GM23338 (cell line): ENCODE results near the gene PNRC2. TPM values are rescaled to one million over a fixed set of nuclear protein-coding genes. Genes with fewer than 3 reads are reported as not detected.

Source experiments
- ATAC-seq: fragments of 200-7000 bp; cut with Tn5 transposase; 3 replicates; pipeline ENCODE4 v1.9.1; 2020
- DNase-seq: peaks from one replicate; pipeline ENCODE4 v3.0.0-alpha.2; 2015; ENCODE audit warnings: low spot score
- H2AFZ ChIP-seq: fragments of 200-600 bp; sonication (generic); 2 replicates; pipeline ENCODE4 v1.8.0; 2016; ENCODE audit warnings: antibody characterized with exemption, mild to moderate bottlenecking, moderate library complexity
- H3F3A ChIP-seq: fragments of 200-600 bp; sonication (generic); replicated peaks from 2 replicates; pipeline ENCODE4 v1.8.0; 2017; ENCODE audit warnings: antibody characterized with exemption, mixed run types, low read depth
- H3K27ac ChIP-seq: fragments of 200-600 bp; sonication (generic); 2 replicates; pipeline ENCODE4 v1.6.1; 2016; ENCODE audit warnings: low read depth
- H3K27me3 ChIP-seq: fragments of 200-600 bp; sonication (generic); 2 replicates; pipeline ENCODE4 v1.8.0; 2016; ENCODE audit warnings: mild to moderate bottlenecking, mixed run types, moderate library complexity; ENCODE audit not compliant: insufficient read depth
- H3K36me3 ChIP-seq: fragments of 200-600 bp; sonication (generic); 2 replicates; pipeline ENCODE4 v1.8.0; 2016; ENCODE audit warnings: mild to moderate bottlenecking; ENCODE audit not compliant: insufficient read depth
- H3K4me1 ChIP-seq: fragments of 200-600 bp; sonication (generic); 2 replicates; pipeline ENCODE4 v1.8.0; 2016; ENCODE audit warnings: mild to moderate bottlenecking, moderate library complexity; ENCODE audit not compliant: insufficient read depth
- H3K4me2 ChIP-seq: fragments of 200-600 bp; sonication (generic); 2 replicates; pipeline ENCODE4 v1.7.1; 2017; ENCODE audit warnings: mixed run types
- H3K4me3 ChIP-seq: fragments of 200-600 bp; sonication (generic); 2 replicates; pipeline ENCODE4 v1.6.1; 2016; ENCODE audit warnings: mixed run types
- H3K79me2 ChIP-seq: fragments of 200-600 bp; sonication (generic); replicated peaks from 2 replicates; pipeline ENCODE4 v1.8.0; 2017; ENCODE audit warnings: mild to moderate bottlenecking; ENCODE audit not compliant: insufficient read depth
- H3K9me2 ChIP-seq: fragments of 200-600 bp; sonication (generic); 2 replicates; pipeline ENCODE4 v1.8.0; 2017; ENCODE audit not compliant: insufficient read depth
- H4K20me1 ChIP-seq: fragments of 200-600 bp; sonication (generic); replicated peaks from 2 replicates; pipeline ENCODE4 v1.8.0; 2017; ENCODE audit warnings: mild to moderate bottlenecking; ENCODE audit not compliant: insufficient read depth
- H3K27ac Mint-ChIP-seq: 2 replicates; pipeline ENCODE4 v1.8.0; 2020; ENCODE audit warnings: inconsistent platforms, mild to moderate bottlenecking, moderate library complexity, mixed read lengths
- H3K27me3 Mint-ChIP-seq: 3 replicates; pipeline ENCODE4 v1.8.0; 2022; ENCODE audit warnings: low read depth, mild to moderate bottlenecking, moderate library complexity, mixed read lengths, inconsistent platforms; ENCODE audit not compliant: insufficient read depth, poor library complexity
- H3K36me3 Mint-ChIP-seq: 3 replicates; pipeline ENCODE4 v1.8.0; 2021; ENCODE audit warnings: low read depth, mild to moderate bottlenecking, inconsistent platforms, moderate library complexity, mixed read lengths
- H3K4me1 Mint-ChIP-seq: 3 replicates; pipeline ENCODE4 v1.8.0; 2020; ENCODE audit warnings: mild to moderate bottlenecking, inconsistent platforms, mixed read lengths
- H3K4me3 Mint-ChIP-seq: 3 replicates; pipeline ENCODE4 v1.8.0; 2021; ENCODE audit warnings: moderate library complexity, mild to moderate bottlenecking, inconsistent platforms, mixed read lengths
- H3K9me3 Mint-ChIP-seq: 3 replicates; pipeline ENCODE4 v1.8.0; 2020; ENCODE audit warnings: moderate library complexity, mild to moderate bottlenecking, inconsistent platforms, mixed read lengths
- CREB1 ChIP-seq: fragments of 250-450 bp; sonication (Bioruptor Pico); IDR thresholded peaks from 2 replicates; pipeline ENCODE4 v1.5.0; 2020; ENCODE audit warnings: low read depth, mild to moderate bottlenecking, moderate library complexity
- EZH2 ChIP-seq: fragments of 200-600 bp; sonication (generic); IDR thresholded peaks from one replicate; pipeline ENCODE4 v1.8.0; 2017; ENCODE audit warnings: antibody characterized with exemption, mild to moderate bottlenecking, low read depth; ENCODE audit not compliant: unreplicated experiment
- EZH2phosphoT487 ChIP-seq: fragments of 200-600 bp; sonication (generic); IDR thresholded peaks from one replicate; pipeline ENCODE4 v1.8.1; 2018; ENCODE audit warnings: antibody characterized with exemption; ENCODE audit not compliant: unreplicated experiment
- JUNB ChIP-seq: IDR thresholded peaks from one replicate; pipeline ENCODE4 v1.6.1; 2016; ENCODE audit warnings: antibody characterized with exemption; ENCODE audit not compliant: unreplicated experiment
- NANOG ChIP-seq: IDR thresholded peaks from 2 replicates; pipeline ENCODE4 v1.6.1; 2016; ENCODE audit warnings: antibody characterized with exemption, borderline replicate concordance
- POLR2AphosphoS5 ChIP-seq: IDR thresholded peaks from 2 replicates; pipeline ENCODE4 v1.6.1; 2016; ENCODE audit warnings: antibody characterized with exemption, low read depth
- REST ChIP-seq: IDR thresholded peaks from one replicate; pipeline ENCODE4 v1.6.1; 2018; ENCODE audit warnings: antibody characterized with exemption; ENCODE audit not compliant: unreplicated experiment
- STAT1 ChIP-seq: IDR thresholded peaks from one replicate; pipeline ENCODE4 v1.6.1; 2016; ENCODE audit warnings: antibody characterized with exemption; ENCODE audit not compliant: unreplicated experiment
- ZNF114 ChIP-seq: fragments of 250-450 bp; sonication (Bioruptor Pico); IDR thresholded peaks from 2 replicates; pipeline ENCODE4 v1.5.0; 2020; ENCODE audit warnings: mild to moderate bottlenecking, moderate library complexity
- ZNF331 ChIP-seq: fragments of 250-450 bp; sonication (Bioruptor Pico); IDR thresholded peaks from 2 replicates; pipeline ENCODE4 v1.5.0; 2020; ENCODE audit warnings: low read depth, mild to moderate bottlenecking, moderate library complexity
- polyA plus RNA-seq: library from polyadenylated mRNA; unstranded; fragments of >200 nt; fragmentation: Nextera tagmentation; extraction: Ambion mirVana; gene quantifications from 2 replicates; pipeline ENCODE4 v1.2.1, GENCODE V29; 2016
- total RNA-seq: library from RNA; depleted of rRNA; stranded (reverse); fragments of >200 nt; shearing (Covaris generic); gene quantifications from 2 replicates; pipeline ENCODE4 v1.2.3, GENCODE V29; 2014
- TF ChIP-seq, protein P1 (sequence below): fragments of 250-450 bp; sonication (Bioruptor Pico); IDR thresholded peaks from 2 replicates; pipeline ENCODE4 v1.5.0; 2020; ENCODE audit warnings: mild to moderate bottlenecking, moderate library complexity

PNRC2 gene
- total and polyA plus RNA-seq, 2 experiments from 2014 or later, result 157 to 237 TPM

DNA sequence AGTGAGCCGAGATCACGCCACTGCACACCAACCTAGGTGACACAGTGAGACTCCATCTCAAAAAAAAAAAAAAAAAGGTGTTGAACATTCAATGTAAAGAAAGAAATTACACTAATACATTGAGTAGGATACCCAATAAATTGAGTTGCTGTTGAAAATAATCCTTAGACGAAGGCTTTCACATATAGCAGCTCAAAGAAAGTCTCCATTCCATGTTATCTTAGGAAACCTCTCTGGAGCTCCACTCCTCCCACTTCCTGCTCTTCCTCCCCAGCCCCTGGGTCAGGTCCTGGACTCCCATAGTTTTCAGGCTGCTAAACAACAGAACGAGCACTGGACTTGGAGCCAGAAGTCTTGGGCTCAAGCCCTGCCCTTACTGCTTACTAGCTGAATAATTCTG, 30.8 kb upstream of the PNRC2 start:
- Mint-ChIP-seq H3K27me3 (peaks cover 6% of the 10 kb centered on the region), H3K4me3 (no peak overlapping the region), H3K4me1 (0 out of 3 replicates have a peak, but pooled peaks cover 4% of the 10 kb centered on the region), H3K9me3 (no peaks in the 10 kb centered on the region; the same call in 2 of the 3 replicates), H3K36me3 (no peaks in the 10 kb centered on the region), H3K27ac (no peak overlapping the region)
- TF ChIP-seq JUNB (no peak), STAT1 (no peak)
- Histone ChIP-seq H3K36me3 (no peaks in the 10 kb centered on the region), H3K4me3 (no peak overlapping the region), H3K4me1 (no peaks in the 10 kb centered on the region), H3F3A (no peaks in the 10 kb centered on the region), H4K20me1 (no peaks in the 10 kb centered on the region), H2AFZ (no peak overlapping the region), H3K79me2 (no peaks in the 10 kb centered on the region), H3K9me2 (no peaks in the 10 kb centered on the region), H3K4me2 (no peak overlapping the region), H3K27ac (no peak overlapping the region), H3K27me3 (no peaks in the 10 kb centered on the region)
- DNase-seq (no peak), ATAC-seq (no peak)

DNA sequence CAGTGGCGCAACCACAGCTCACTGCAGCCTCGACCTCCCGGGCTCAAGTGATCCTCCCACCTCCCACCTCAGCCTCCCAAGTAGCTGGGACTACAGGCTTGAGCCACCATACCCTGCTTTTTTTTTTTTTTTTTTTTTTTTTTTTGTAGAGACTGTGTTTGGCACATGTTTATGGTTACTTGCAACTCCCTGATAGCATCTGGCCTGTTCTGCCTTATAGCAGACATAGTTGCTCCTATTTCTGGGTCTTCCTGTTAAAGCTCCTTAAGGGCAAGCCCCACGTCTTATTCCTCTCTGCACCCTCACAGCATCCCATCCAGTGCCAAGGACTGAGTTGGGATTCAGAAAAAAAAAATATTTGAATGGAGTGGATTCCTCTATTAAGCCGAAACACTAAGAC, 29.4 kb upstream of the PNRC2 start:
- 0 out of 3 replicates have a peak, but pooled peaks cover 4% of the 10 kb centered on the region for H3K4me1 Mint-ChIP-seq
- Histone ChIP-seq H3F3A (no peaks in the 10 kb centered on the region), H3K4me3 (no peak overlapping the region), H3K27ac (no peak overlapping the region), H3K4me1 (no peaks in the 10 kb centered on the region), H3K9me2 (no peaks in the 10 kb centered on the region), H3K4me2 (no peak overlapping the region), H3K27me3 (no peaks in the 10 kb centered on the region), H2AFZ (0 out of 2 replicates have a peak overlapping the region, but pooled peaks have one; percentile 43), H4K20me1 (no peaks in the 10 kb centered on the region), H3K79me2 (no peaks in the 10 kb centered on the region), H3K36me3 (no peaks in the 10 kb centered on the region)
- no peak for DNase-seq
- peaks cover 4% of the 10 kb centered on the region; the same call in 2 of the 3 replicates for H3K9me3 Mint-ChIP-seq
- H3K27ac Mint-ChIP-seq, result no peak overlapping the region
- ATAC-seq, result no peak
- peaks cover 3% of the 10 kb centered on the region; the same call in 1 of the 3 replicates for H3K36me3 Mint-ChIP-seq
- H3K4me3 Mint-ChIP-seq, result no peak overlapping the region
- H3K27me3 Mint-ChIP-seq, result peaks cover 7% of the 10 kb centered on the region
- no peak for TF ChIP-seq ZNF331 (CRISPR knock-in tag)
- TF ChIP-seq, protein P1, sequence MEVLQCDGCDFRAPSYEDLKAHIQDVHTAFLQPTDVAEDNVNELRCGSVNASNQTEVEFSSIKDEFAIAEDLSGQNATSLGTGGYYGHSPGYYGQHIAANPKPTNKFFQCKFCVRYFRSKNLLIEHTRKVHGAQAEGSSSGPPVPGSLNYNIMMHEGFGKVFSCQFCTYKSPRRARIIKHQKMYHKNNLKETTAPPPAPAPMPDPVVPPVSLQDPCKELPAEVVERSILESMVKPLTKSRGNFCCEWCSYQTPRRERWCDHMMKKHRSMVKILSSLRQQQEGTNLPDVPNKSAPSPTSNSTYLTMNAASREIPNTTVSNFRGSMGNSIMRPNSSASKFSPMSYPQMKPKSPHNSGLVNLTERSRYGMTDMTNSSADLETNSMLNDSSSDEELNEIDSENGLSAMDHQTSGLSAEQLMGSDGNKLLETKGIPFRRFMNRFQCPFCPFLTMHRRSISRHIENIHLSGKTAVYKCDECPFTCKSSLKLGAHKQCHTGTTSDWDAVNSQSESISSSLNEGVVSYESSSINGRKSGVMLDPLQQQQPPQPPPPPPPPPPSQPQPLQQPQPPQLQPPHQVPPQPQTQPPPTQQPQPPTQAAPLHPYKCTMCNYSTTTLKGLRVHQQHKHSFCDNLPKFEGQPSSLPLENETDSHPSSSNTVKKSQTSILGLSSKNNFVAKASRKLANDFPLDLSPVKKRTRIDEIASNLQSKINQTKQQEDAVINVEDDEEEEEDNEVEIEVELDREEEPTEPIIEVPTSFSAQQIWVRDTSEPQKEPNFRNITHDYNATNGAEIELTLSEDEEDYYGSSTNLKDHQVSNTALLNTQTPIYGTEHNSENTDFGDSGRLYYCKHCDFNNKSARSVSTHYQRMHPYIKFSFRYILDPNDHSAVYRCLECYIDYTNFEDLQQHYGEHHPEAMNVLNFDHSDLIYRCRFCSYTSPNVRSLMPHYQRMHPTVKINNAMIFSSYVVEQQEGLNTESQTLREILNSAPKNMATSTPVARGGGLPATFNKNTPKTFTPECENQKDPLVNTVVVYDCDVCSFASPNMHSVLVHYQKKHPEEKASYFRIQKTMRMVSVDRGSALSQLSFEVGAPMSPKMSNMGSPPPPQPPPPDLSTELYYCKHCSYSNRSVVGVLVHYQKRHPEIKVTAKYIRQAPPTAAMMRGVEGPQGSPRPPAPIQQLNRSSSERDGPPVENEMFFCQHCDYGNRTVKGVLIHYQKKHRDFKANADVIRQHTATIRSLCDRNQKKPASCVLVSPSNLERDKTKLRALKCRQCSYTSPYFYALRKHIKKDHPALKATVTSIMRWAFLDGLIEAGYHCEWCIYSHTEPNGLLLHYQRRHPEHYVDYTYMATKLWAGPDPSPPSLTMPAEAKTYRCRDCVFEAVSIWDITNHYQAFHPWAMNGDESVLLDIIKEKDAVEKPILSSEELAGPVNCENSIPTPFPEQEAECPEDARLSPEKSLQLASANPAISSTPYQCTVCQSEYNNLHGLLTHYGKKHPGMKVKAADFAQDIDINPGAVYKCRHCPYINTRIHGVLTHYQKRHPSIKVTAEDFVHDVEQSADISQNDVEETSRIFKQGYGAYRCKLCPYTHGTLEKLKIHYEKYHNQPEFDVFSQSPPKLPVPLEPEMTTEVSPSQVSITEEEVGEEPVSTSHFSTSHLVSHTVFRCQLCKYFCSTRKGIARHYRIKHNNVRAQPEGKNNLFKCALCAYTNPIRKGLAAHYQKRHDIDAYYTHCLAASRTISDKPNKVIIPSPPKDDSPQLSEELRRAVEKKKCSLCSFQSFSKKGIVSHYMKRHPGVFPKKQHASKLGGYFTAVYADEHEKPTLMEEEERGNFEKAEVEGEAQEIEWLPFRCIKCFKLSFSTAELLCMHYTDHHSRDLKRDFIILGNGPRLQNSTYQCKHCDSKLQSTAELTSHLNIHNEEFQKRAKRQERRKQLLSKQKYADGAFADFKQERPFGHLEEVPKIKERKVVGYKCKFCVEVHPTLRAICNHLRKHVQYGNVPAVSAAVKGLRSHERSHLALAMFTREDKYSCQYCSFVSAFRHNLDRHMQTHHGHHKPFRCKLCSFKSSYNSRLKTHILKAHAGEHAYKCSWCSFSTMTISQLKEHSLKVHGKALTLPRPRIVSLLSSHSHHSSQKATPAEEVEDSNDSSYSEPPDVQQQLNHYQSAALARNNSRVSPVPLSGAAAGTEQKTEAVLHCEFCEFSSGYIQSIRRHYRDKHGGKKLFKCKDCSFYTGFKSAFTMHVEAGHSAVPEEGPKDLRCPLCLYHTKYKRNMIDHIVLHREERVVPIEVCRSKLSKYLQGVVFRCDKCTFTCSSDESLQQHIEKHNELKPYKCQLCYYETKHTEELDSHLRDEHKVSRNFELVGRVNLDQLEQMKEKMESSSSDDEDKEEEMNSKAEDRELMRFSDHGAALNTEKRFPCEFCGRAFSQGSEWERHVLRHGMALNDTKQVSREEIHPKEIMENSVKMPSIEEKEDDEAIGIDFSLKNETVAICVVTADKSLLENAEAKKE, result no peak
- no peak for TF ChIP-seq STAT1
- TF ChIP-seq ZNF114 (CRISPR knock-in tag), result no peak
- TF ChIP-seq EZH2phosphoT487, result no peak
- TF ChIP-seq REST, result no peak
- no peak for TF ChIP-seq EZH2
- no peak for TF ChIP-seq POLR2AphosphoS5
- TF ChIP-seq JUNB, result no peak
- no peak for TF ChIP-seq NANOG
- no peak for TF ChIP-seq CREB1
